ENCODE measurements around the gene SLC25A18.

The SLC25A18 gene

DNA sequence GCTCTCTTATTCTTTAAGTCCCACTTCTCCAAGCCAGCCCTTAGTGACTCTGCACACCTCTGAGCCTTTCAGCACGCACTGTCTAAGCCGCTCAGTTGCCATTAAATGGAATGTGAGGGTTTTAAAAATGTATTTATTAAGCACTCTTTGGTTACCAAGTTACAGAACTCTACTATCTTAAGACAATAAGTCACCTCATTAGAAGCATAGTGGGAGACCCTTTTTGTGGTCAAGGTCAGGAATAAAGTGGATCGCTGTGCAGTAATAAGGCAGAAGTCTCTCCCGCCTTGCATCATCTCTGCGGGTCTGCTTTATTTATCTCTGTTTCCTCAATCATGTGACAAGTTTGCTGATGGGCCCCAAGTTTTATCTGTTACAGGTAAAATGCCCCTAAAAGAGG, 11.9 kb downstream of the SLC25A18 start:
- H3K36me3 ChIP-seq (ENCODE audit: control insufficient read depth, insufficient read depth, low read length), result no peaks in the 10 kb centered on the region
- TF ChIP-seq, protein P1, sequence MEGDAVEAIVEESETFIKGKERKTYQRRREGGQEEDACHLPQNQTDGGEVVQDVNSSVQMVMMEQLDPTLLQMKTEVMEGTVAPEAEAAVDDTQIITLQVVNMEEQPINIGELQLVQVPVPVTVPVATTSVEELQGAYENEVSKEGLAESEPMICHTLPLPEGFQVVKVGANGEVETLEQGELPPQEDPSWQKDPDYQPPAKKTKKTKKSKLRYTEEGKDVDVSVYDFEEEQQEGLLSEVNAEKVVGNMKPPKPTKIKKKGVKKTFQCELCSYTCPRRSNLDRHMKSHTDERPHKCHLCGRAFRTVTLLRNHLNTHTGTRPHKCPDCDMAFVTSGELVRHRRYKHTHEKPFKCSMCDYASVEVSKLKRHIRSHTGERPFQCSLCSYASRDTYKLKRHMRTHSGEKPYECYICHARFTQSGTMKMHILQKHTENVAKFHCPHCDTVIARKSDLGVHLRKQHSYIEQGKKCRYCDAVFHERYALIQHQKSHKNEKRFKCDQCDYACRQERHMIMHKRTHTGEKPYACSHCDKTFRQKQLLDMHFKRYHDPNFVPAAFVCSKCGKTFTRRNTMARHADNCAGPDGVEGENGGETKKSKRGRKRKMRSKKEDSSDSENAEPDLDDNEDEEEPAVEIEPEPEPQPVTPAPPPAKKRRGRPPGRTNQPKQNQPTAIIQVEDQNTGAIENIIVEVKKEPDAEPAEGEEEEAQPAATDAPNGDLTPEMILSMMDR (IDR thresholded peaks at IDR 0.05; ENCODE audit: insufficient read depth, low read length, poor library complexity, severe bottlenecking), result no peak
- DNase-seq (ENCODE audit: extremely low read depth, insufficient read length), result no peak
- H3K27me3 ChIP-seq (replicated peaks; ENCODE audit: control insufficient read depth, insufficient read depth, low read length), result no peaks in the 10 kb centered on the region; the same call in none of the 2 replicates
- no peak overlapping the region for H3K4me3 ChIP-seq (replicated peaks; ENCODE audit: low read depth, low read length)

DNA sequence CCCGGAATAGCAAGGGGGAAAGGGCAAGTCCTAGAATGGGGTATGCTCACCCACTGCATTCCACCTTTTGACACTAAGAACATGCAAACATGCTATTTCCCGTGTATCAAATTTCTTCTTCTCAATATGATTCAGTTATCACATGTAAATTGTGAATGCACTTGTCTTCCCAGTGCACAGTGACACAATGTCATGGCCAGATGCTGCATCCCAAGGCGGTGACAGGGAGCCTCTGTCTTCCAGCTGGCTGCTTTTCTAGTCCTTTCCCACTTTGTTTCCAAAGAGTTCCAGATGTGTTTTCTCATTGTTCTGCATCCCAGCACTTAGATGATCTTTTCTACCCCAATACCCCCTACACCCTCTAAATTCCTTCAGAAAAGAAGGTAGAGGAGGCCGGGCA, 12.4 kb downstream of the SLC25A18 start:
- Histone ChIP-seq H3K27me3 (replicated peaks; ENCODE audit: control insufficient read depth, insufficient read depth, low read length) (no peaks in the 10 kb centered on the region; the same call in 1 of the 2 replicates), H3K36me3 (ENCODE audit: control insufficient read depth, insufficient read depth, low read length) (no peaks in the 10 kb centered on the region), H3K4me3 (replicated peaks; ENCODE audit: low read depth, low read length) (no peak overlapping the region)
- DNase-seq (ENCODE audit: extremely low read depth, insufficient read length), result no peak
- TF ChIP-seq, protein P1 (IDR thresholded peaks at IDR 0.05; ENCODE audit: insufficient read depth, low read length, poor library complexity, severe bottlenecking), result no peak

DNA sequence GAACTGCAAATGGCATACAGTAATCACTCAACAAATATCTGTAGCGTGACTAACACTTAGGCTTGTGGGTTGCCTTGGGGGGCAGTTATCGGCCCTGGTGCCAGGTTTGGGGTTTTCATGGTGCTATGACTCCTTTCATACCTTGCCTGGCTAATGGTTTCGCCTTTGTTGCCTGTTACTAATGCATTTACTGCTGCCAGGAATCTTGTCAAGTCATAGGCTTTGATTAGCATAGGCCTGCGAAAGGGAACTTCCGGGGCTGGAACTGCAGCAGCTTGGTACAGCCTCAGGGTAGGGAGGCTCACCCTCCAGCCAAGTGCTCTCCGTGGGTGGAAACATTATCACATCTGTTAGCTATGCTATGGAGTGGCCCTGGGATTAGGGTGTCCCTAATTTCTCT, 13.2 kb downstream of the SLC25A18 start:
- no peak for DNase-seq (ENCODE audit: extremely low read depth, insufficient read length)
- no peak overlapping the region for H3K4me3 ChIP-seq (replicated peaks; ENCODE audit: low read depth, low read length)
- TF ChIP-seq, protein P1 (IDR thresholded peaks at IDR 0.05; ENCODE audit: insufficient read depth, low read length, poor library complexity, severe bottlenecking), result no peak
- no peaks in the 10 kb centered on the region for H3K27me3 ChIP-seq (replicated peaks; ENCODE audit: control insufficient read depth, insufficient read depth, low read length)
- H3K36me3 ChIP-seq (ENCODE audit: control insufficient read depth, insufficient read depth, low read length), result no peaks in the 10 kb centered on the region

DNA sequence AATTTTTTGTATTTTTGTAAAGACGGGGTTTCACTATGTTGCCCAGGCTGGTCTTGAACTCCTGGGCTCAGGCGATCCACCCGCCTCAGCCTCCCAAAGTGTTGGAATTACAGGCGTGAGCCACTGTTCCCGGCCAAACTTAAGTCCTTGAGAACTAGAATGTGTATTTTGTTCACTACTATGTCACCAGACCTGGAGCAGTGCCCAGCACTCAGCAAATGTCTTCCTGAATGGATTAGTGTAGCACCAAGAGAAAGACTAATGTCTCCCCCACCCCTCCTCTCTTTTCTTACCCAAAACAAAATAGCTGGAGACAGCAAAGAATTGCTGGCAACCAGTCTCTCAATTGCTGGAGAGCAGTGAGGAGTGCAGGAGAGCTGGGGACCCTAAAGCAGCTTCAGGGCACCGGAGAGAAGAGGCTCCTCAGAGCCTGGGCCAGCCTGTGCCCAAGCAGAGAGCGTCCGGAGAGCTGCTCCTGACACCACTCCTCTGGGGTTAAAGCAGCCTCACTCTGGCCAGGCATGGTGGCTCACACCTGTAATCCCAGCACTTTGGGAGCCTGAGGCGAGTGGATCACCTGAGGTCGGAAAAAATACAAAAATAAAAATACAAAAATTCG, 14.9 kb downstream of the SLC25A18 start:
- Histone ChIP-seq H3K4me3 (replicated peaks; ENCODE audit: low read depth, low read length) (no peak overlapping the region), H3K36me3 (ENCODE audit: control insufficient read depth, insufficient read depth, low read length) (no peaks in the 10 kb centered on the region), H3K27me3 (replicated peaks; ENCODE audit: control insufficient read depth, insufficient read depth, low read length) (no peaks in the 10 kb centered on the region)
- TF ChIP-seq, protein P1 (IDR thresholded peaks at IDR 0.05; ENCODE audit: insufficient read depth, low read length, poor library complexity, severe bottlenecking), result no peak
- no peak for DNase-seq (ENCODE audit: extremely low read depth, insufficient read length)

DNA sequence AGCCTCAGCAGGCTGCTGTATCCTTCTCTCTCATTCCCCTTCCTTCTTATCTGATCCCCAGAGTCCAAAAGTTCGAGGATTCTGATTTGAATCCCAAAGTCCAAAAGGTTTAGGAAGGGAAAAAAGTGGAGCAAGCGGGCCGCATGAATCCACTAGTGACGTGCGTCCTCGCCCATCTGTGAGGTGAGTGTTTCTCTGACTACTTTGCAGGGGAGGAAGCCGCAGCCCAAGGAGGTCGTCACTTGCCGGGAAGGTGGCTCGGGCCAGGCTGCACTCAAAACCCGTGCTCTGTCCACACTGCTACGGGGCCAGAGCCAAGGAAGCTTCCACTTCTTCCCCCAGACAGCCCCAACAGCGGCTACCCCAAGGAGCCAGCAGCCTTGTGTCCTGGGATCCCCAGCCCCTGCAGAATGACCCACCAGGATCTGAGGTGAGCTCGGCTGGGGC, 16.3 kb downstream of the SLC25A18 start:
- DNase-seq (ENCODE audit: extremely low read depth, insufficient read length), result no peak
- H3K36me3 ChIP-seq (ENCODE audit: control insufficient read depth, insufficient read depth, low read length), result no peaks in the 10 kb centered on the region
- no peaks in the 10 kb centered on the region for H3K27me3 ChIP-seq (replicated peaks; ENCODE audit: control insufficient read depth, insufficient read depth, low read length)
- TF ChIP-seq, protein P1 (IDR thresholded peaks at IDR 0.05; ENCODE audit: insufficient read depth, low read length, poor library complexity, severe bottlenecking), result no peak
- no peak overlapping the region for H3K4me3 ChIP-seq (replicated peaks; ENCODE audit: low read depth, low read length)

All from GM06990 (cell line).